Trophoblast cell (in vitro differentiated cells and primary cell): ENCODE data around the gene ERBB2.

Experiments
- DNase-seq, 2 donors: peaks; one replicate each; pipeline ENCODE4 v3.0.0-alpha.2; 2016
- H2AFZ ChIP-seq: 2 replicates; pipeline ENCODE4 v1.6.1; 2013; ENCODE audit warnings: low read length, moderate library complexity, mild to moderate bottlenecking; ENCODE audit not compliant: insufficient read depth, poor library complexity
- H2AK5ac ChIP-seq: 2 replicates; pipeline ENCODE4 v1.6.1; 2013; ENCODE audit warnings: mild to moderate bottlenecking, low read length
- H2BK120ac ChIP-seq: 2 replicates; pipeline ENCODE4 v1.6.1; 2013; ENCODE audit warnings: low read length, mild to moderate bottlenecking, moderate library complexity; ENCODE audit not compliant: insufficient read depth, poor library complexity
- H2BK12ac ChIP-seq: 2 replicates; pipeline ENCODE4 v1.6.1; 2013; ENCODE audit warnings: mild to moderate bottlenecking, low read length, moderate library complexity
- H2BK5ac ChIP-seq: 2 replicates; pipeline ENCODE4 v1.6.1; 2013; ENCODE audit warnings: low read length, low read depth, moderate library complexity, mild to moderate bottlenecking; ENCODE audit not compliant: poor library complexity
- H3K14ac ChIP-seq: 2 replicates; pipeline ENCODE4 v1.6.1; 2013; ENCODE audit warnings: mild to moderate bottlenecking, low read length
- H3K18ac ChIP-seq: 2 replicates; pipeline ENCODE4 v1.6.1; 2013; ENCODE audit warnings: mild to moderate bottlenecking, low read length
- H3K23ac ChIP-seq: 2 replicates; pipeline ENCODE4 v1.6.1; 2013; ENCODE audit warnings: low read length
- H3K27ac ChIP-seq: 2 replicates; pipeline ENCODE4 v1.5.1; 2013; ENCODE audit warnings: low read depth, mild to moderate bottlenecking, inconsistent platforms, low read length, moderate library complexity
- H3K27me3 ChIP-seq: 2 replicates; pipeline ENCODE4 v1.6.1; 2013; ENCODE audit warnings: inconsistent platforms, mild to moderate bottlenecking, low read length, moderate library complexity; ENCODE audit not compliant: insufficient read depth
- H3K36me3 ChIP-seq, 2 experiments: 1 replicate in 1 of 2; 2 replicates in 1 of 2; pipeline ENCODE4 v1.6.1; 2013; ENCODE audit warnings: low read length in 2 of 2, mild to moderate bottlenecking in 2 of 2, moderate library complexity in 1 of 2; ENCODE audit not compliant: insufficient read depth in 2 of 2, control insufficient read depth in 1 of 2
- H3K4ac ChIP-seq: 2 replicates; pipeline ENCODE4 v1.6.1; 2013; ENCODE audit warnings: low read depth, mild to moderate bottlenecking, low read length, moderate library complexity
- H3K4me1 ChIP-seq, 2 experiments: 1 replicate in 1 of 2; 2 replicates in 1 of 2; pipeline ENCODE4 v1.6.1; 2013; ENCODE audit warnings: low read length in 2 of 2, mild to moderate bottlenecking in 2 of 2, moderate library complexity in 1 of 2; ENCODE audit not compliant: insufficient read depth in 2 of 2, control insufficient read depth in 1 of 2
- H3K4me2 ChIP-seq: 2 replicates; pipeline ENCODE4 v1.6.1; 2013; ENCODE audit warnings: inconsistent platforms, mild to moderate bottlenecking, low read length, moderate library complexity
- H3K4me3 ChIP-seq: 2 replicates; pipeline ENCODE4 v1.5.1; 2013; ENCODE audit warnings: mild to moderate bottlenecking, low read depth, low read length, inconsistent platforms
- H3K79me1 ChIP-seq: one replicate; pipeline ENCODE4 v1.6.1; 2013; ENCODE audit warnings: low read length
- H3K79me2 ChIP-seq: 2 replicates; pipeline ENCODE4 v1.6.1; 2013; ENCODE audit warnings: low read length, mild to moderate bottlenecking; ENCODE audit not compliant: control insufficient read depth, insufficient read depth, poor library complexity
- H3K9ac ChIP-seq: 2 replicates; pipeline ENCODE4 v1.6.1; 2013; ENCODE audit warnings: mild to moderate bottlenecking, low read length
- H3K9me3 ChIP-seq: 2 replicates; pipeline ENCODE4 v1.6.1; 2013; ENCODE audit warnings: low read depth, mild to moderate bottlenecking, control low read depth, inconsistent platforms, low read length; ENCODE audit not compliant: insufficient read depth
- H4K12ac ChIP-seq: 2 replicates; pipeline ENCODE4 v1.6.1; 2013; ENCODE audit warnings: low read depth, mild to moderate bottlenecking, low read length, moderate library complexity
- H4K8ac ChIP-seq: 2 replicates; pipeline ENCODE4 v1.6.1; 2013; ENCODE audit warnings: low read depth, mild to moderate bottlenecking, low read length, moderate library complexity
- H4K91ac ChIP-seq: one replicate; pipeline ENCODE4 v1.6.1; 2013; ENCODE audit warnings: low read depth, mild to moderate bottlenecking, low read length, moderate library complexity
- WGBS: extraction: QIAGEN DNeasy Blood & Tissue Kit; methylation state at CpG from one replicate; pipeline ENCODE4 v1.1.7; 2013; ENCODE audit warnings: missing lambda C conversion rate; ENCODE audit not compliant: insufficient read length, insufficient coverage; ENCODE audit errors: extremely low coverage; 5-methylcytosine and 5-hydroxymethylcytosine counted together

The ERBB2 gene

DNA sequence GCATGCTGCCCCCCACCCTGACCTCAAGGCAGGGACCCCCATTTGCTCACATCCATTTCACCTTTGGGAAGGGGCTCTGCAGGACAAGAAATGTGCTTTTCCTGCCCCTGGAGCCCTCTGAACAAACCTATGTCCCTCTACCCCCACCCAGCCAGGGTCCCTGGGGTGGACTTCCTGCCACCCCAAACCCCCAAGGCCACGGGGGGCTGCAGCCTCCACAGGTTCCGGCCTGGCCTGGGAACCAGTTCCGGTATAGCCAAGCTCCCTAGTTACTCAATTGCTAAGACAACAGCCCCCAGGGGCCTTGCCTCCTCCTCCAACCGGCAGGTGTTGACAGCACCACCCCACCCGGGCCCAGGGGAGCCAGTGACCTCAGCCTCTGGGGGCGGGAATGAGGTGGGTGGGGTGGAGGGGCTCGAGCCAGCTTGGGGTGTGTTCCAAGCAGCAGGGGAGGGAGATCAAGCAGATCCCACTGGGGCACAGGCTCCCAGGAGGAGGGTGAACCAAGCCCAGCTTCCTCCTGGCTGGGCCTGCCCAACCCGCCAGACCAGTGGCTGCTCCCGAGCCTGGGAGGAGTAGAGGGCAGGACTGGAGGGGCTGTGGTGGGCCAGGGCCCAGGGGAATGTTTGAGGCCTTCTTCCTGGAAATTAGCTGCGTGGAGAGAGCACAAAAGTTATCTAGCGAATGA is 25.0 kb upstream of the ERBB2 start:
- peak in 1 of 2 donors; percentile 29 for DNase-seq
- no peak overlapping the region for H3K4me3 ChIP-seq
- H3K4me2 ChIP-seq: no peak overlapping the region
- H3K27me3 ChIP-seq: no peaks in the 10 kb centered on the region
- no peak overlapping the region for H3K23ac ChIP-seq
- H3K79me1 ChIP-seq: peaks cover 5% of the 10 kb centered on the region
- H2BK12ac ChIP-seq: no peak overlapping the region
- H2BK5ac ChIP-seq: no peak overlapping the region
- no peak overlapping the region for H3K9ac ChIP-seq
- H3K4ac ChIP-seq: no peak overlapping the region
- no peak overlapping the region for H2AK5ac ChIP-seq
- peaks cover 13 to 15% of the 10 kb centered on the region in 2 experiments for H3K4me1 ChIP-seq
- no CpG with 5 or more reads among the region's 11 CpGs for WGBS
- H3K27ac ChIP-seq: no peak overlapping the region
- no peak overlapping the region for H4K12ac ChIP-seq
- H4K8ac ChIP-seq: peak overlapping the region; percentile 64
- no peaks in the 10 kb centered on the region for H3K79me2 ChIP-seq
- H2AFZ ChIP-seq: peak overlapping the region; percentile 8
- peak overlapping the region; percentile 22 for H3K18ac ChIP-seq
- H4K91ac ChIP-seq: peak overlapping the region; percentile 64
- H2BK120ac ChIP-seq: no peak overlapping the region
- H3K36me3 ChIP-seq: no peaks in the 10 kb centered on the region
- peaks cover 2% of the 10 kb centered on the region for H3K9me3 ChIP-seq
- no peak overlapping the region for H3K14ac ChIP-seq

DNA sequence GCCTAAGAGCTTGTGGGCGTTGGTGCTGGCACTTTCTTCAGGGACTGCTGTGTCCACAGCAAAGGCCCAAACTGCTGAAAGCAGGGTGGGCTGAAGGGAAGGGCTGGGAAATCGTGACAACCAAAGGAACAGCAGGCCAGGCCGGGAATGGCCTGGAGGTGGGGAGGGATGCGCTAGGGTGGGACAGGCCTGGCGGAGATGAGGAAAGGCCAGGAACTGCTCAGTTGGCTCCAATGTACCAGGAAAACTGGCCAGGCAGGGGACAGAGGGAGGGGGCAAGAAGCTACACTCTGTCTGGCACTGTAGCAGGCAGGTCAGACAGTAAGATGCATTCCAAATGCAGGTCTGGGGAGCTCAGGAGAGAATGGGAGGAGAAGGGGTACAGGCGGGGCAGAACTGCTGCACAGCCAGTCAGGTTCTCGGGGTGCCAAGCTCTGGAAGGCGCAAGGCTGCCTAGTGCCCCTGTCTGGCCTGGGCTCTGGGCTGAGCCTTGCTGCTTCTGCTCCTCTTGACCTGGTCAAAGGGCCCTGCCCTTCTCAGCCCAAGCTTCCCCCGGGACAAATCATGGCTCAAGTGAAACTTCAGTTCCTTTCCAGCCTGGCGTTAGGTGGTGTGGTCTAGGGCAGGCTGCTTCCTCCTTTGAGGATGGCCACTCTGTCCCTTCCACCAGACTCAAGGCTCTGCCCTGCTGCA is 24.3 kb upstream of the ERBB2 start:
- no peak for DNase-seq
- no CpG with 5 or more reads among the region's 10 CpGs for WGBS
- Histone ChIP-seq H3K23ac (no peak overlapping the region), H3K4me1 (peaks cover 13 to 15% of the 10 kb centered on the region in 2 experiments), H3K4me2 (no peak overlapping the region), H2BK12ac (peak overlapping the region; percentile 8), H3K4me3 (no peak overlapping the region), H4K91ac (peak overlapping the region; percentile 64), H2BK120ac (no peak overlapping the region), H3K27me3 (no peaks in the 10 kb centered on the region), H3K79me1 (peaks cover 5% of the 10 kb centered on the region), H3K27ac (no peak overlapping the region), H2AFZ (no peak overlapping the region), H3K79me2 (no peaks in the 10 kb centered on the region), H2AK5ac (peak overlapping the region; percentile 27), H3K36me3 (no peaks in the 10 kb centered on the region), H3K9ac (no peak overlapping the region), H3K9me3 (peaks cover 2% of the 10 kb centered on the region), H4K8ac (peak overlapping the region; percentile 64), H3K14ac (peak overlapping the region; percentile 37), H2BK5ac (no peak overlapping the region), H4K12ac (no peak overlapping the region), H3K18ac (no peak overlapping the region), H3K4ac (peak overlapping the region; percentile 8)

DNA sequence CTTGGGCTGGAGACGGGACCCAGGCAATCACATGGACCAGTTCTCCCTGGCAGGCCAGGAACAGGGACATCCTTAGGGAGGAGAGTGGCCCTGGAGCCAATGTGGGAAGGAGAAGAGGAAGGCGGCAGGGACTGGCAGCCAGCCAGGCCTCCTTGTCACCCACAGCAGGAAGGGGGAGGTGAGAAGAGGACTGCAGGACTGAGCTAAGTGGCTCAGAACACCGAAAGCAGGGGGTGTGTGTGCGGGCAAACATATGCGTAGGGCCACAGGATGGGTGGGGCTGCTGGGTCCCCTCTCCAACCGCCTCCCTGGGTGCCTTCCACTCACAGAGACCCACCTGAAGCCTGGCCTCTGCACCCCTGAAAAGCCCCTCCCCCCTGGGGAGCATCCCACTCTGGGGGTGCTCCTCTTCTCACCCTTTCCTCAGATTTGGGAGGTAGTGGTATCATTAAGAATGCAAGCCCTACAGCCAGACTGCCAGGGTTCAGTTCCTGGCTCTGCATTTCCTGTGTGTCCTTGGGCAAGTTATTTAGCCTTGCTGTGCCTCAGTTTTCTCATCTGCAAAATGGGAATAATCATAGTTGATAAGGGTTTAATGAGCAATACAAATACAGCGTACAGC is 23.6 kb upstream of the ERBB2 start:
- WGBS: no CpG with 5 or more reads among the region's 7 CpGs
- Histone ChIP-seq H3K14ac (no peak overlapping the region), H3K27me3 (no peaks in the 10 kb centered on the region), H3K9ac (no peak overlapping the region), H2AFZ (no peak overlapping the region), H3K27ac (no peak overlapping the region), H3K4ac (no peak overlapping the region), H4K12ac (no peak overlapping the region), H3K9me3 (peaks cover 2% of the 10 kb centered on the region), H2BK5ac (no peak overlapping the region), H3K4me3 (no peak overlapping the region), H4K8ac (no peak overlapping the region), H2BK12ac (no peak overlapping the region), H3K79me1 (peaks cover 5% of the 10 kb centered on the region), H3K36me3 (no peaks in the 10 kb centered on the region), H3K4me2 (no peak overlapping the region), H3K79me2 (no peaks in the 10 kb centered on the region), H3K4me1 (peaks cover 13 to 15% of the 10 kb centered on the region in 2 experiments), H2BK120ac (no peak overlapping the region), H4K91ac (no peak overlapping the region), H3K23ac (no peak overlapping the region), H2AK5ac (no peak overlapping the region), H3K18ac (no peak overlapping the region)
- no peak for DNase-seq

DNA sequence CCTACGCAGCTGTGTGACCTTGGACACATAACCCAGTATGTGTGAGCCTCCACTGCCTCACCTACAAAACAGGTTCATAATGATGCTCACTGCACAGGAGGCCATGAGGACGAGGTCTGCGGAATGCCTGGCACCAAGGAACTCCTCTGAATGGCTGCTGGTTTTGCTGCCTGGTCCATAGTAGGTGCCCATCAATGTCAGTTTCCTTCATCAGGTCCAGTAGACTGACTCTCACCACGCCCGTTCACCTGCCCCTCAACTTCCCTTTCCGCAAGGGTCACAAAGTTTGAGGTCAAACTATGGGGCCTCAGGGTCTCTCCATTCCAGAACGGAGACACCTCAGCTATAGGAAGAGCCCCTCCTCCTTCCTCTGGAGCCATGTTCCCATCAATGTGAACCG is 22.8 kb upstream of the ERBB2 start:
- H4K91ac ChIP-seq: no peak overlapping the region
- no peak overlapping the region for H2BK5ac ChIP-seq
- no CpG with 5 or more reads among the region's 8 CpGs for WGBS
- no peak overlapping the region for H3K9ac ChIP-seq
- no peak overlapping the region for H3K18ac ChIP-seq
- H3K4me3 ChIP-seq: no peak overlapping the region
- H3K36me3 ChIP-seq: no peaks in the 10 kb centered on the region
- no peaks in the 10 kb centered on the region for H3K27me3 ChIP-seq
- H3K9me3 ChIP-seq: peaks cover 2% of the 10 kb centered on the region
- H2BK120ac ChIP-seq: no peak overlapping the region
- no peak overlapping the region for H3K4me2 ChIP-seq
- H3K4me1 ChIP-seq: peaks cover 13 to 15% of the 10 kb centered on the region in 2 experiments
- no peaks in the 10 kb centered on the region for H3K79me2 ChIP-seq
- H4K8ac ChIP-seq: no peak overlapping the region
- H4K12ac ChIP-seq: no peak overlapping the region
- no peak overlapping the region for H3K23ac ChIP-seq
- no peak overlapping the region for H3K4ac ChIP-seq
- no peak for DNase-seq
- no peak overlapping the region for H2AK5ac ChIP-seq
- no peak overlapping the region for H3K27ac ChIP-seq
- H3K14ac ChIP-seq: no peak overlapping the region
- no peak overlapping the region for H2BK12ac ChIP-seq
- no peak overlapping the region for H2AFZ ChIP-seq
- H3K79me1 ChIP-seq: peaks cover 5% of the 10 kb centered on the region
